ENCODE measurements around the gene GAS6. TPM values are rescaled to one million over a fixed set of nuclear protein-coding genes. Genes with fewer than 3 reads are reported as not detected.
"Not testable (repeated sequence)": the region's sequence is repeated elsewhere in the genome, so short reads cannot be mapped to it uniquely, and the experiment has no call there.

The GAS6 gene
- total RNA-seq, 1 donor from 2014 or later = 20.4 TPM

DNA sequence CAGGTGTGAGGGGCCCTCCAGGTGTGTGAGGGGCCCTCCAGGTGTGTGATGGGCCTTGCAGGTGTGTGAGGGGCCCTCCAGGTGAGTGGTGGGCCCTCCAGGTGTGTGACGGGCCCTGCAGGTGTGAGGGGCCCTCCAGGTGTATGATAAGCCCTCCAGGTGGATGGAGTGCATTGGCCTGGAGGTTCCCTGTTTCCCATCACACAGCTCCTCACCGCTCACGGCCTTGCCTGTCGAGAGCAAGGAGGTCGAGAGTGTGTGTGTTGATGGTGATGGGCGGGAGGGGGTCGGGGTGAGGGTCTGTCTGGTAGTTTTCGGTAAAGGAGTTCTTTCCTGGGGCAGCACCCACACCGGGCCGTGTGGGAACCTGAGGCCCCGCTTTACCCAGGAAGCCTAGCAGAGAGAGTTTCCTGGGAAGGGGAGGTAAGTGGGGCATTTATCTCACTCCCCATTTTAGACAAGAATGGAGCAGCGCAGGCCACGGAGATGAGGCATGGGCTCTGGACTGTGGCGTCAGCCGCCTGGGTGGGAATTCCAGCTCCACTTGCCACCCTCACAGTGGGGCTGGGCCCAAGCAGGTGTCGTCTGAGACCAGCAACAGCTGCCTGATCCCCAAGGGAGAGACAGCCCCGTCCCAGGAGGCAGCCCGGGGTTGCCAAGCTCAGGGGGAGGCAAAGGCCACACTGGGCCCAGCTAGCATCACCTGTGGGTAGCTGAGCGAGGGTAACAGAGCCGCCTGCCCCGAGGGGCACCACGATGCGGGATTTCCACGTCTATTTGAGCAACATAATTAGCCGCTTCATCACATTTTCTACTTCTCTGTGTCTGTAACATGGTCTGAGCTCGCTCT lies 10.9 kb upstream of the GAS6 start:
- DNase-seq (ENCODE audit: low spot score in 2 of 2) (no peak), FAIRE-seq (no peak)

DNA sequence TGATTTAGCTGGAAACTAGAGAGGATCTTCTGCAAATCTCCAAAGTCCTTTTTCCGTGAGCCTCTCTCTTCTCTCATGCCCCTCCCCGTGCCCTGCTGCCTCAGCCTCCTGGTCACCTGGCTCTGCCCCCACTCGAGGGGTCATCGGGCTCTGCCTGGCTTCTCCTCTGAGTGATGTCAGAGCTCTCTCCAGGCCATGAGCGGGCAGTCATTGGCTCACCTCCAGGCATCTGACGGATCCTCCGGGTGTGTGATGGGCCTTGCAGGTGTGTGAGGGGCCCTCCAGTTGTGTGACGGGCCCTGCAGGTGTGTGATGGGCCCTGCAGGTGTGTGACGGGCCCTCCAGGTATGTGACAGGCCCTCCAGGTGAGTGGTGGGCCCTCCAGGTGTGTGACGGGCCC lies 10.3 kb upstream of the GAS6 start:
- FAIRE-seq (no peak), DNase-seq (ENCODE audit: low spot score in 2 of 2) (no peak)

DNA sequence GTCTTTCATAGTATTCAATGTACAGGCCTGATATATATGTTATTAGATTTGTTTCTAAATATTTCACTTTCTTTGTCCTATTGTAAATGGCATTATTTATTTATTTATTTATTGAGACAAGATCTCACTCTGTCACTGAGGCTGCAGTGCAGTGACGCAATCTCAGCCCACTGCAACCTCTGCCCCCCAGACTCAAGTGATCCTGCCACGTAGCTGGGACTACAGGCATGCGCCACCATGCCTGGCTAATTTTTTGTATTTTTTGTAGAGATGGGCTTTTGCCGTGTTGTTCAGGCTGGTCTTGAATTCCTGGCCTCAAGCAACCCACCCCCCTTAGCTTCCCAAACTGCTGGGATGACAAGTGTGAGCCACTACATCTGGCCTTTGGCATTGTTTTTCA lies 5.4 kb upstream of the GAS6 start:
- DNase-seq (ENCODE audit: low spot score in 2 of 2) (no peak), FAIRE-seq (no peak)

DNA sequence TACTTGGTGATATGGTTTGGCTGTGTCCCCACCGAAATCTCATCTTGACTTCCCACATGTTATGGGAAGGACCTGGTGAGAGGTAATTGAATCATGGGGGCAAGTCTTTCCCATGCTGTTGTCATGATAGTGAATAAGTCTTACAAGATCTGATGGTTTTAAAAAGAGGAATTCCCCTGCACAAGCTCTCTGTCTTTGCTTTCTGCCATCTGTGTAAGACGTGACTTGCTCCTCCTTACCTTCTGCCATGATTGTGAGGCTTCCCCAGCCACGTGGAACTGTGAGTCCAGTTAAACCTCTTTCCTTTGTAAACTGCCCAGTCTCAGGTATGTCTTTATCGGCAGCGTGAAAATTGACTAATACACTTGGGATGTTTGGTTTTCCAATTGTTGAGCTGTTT lies 4.0 kb upstream of the GAS6 start:
- not testable (repeated sequence) for FAIRE-seq; DNase-seq (ENCODE audit: low spot score in 2 of 2)

DNA sequence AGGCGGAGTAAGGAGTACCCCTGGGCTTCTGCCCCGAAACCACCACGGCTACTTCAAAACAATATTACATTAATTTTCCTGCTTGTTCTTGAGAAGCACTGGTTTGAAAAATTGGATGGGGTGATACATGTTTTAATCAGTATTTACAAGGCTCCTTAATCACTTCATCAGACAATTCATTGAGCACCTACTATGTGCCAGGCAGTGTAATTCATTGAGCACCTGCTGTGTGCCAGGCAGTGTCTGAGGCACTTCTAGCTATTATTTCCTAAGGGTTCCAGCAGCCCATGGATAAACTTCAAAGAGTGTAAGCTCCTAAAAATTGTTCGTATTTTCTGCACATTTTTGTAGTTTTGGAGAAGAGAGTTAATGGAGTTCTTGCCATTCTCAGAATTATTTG lies 1.6 kb upstream of the GAS6 start:
- DNase-seq (ENCODE audit: low spot score in 2 of 2) (no peak), FAIRE-seq (no peak)

DNA sequence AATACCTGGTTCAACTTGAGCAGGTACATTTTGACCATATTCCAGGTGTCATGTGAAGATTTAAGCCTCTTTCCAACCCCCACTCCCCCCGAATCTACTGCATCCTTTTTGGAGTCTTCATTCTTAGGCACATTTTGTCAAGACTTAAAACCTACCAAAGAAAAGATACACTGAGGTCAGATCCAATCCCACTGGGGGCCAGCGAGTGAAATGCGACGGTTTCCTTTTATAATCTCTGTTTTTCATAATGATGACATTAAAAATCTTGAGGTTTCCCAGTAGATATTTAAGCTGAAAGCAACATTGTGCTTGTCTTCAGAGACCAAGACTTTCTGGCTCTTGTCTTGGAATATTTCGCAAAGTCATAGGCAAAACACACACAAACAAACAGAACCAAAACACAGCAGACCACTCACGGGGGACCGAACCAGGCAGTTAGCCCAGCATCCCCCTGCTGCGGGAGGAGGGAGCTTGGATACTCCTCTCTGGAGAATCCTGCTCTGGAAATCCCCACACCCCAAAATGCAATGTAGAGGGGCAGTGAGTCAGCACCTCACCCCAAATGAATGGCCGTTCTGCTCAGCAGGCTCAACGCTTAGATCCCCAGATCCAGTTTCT lies 506 bp upstream of the GAS6 start:
- DNase-seq (ENCODE audit: low spot score in 2 of 2) (no peak), FAIRE-seq (no peak)

DNA sequence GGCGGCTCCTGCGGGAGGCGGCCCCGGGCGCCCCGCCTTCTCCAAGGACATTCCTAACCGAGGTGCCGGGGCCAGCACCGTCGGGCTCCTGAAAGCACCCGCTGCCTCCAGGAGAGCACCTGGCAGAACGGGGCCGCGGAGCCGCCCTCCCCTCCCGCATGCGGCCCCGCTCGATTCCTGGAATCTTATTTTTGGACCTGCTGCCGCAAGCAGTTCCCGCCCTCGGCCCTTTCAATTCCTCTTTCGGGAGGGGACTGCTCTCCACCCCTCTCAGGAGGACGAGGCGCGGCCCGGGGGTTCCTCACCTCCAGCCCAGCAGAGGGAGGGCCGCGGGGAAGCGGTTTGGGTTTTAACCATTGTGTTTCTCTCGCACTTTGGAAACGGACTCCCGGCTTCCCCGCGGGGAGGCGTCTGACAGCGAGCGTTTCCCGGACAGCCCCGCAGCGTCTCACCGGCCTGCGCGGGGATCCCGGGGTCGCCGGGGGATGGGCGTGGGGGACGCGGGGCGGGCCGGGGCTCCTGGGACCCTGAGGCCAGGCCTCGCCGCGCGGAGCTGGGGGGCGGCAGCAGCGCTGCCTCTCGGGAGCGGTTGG lies 849 bp downstream of the GAS6 start:
- DNase-seq (ENCODE audit: low spot score in 2 of 2) (peak; percentile 68 to 73), FAIRE-seq (no peak)

DNA sequence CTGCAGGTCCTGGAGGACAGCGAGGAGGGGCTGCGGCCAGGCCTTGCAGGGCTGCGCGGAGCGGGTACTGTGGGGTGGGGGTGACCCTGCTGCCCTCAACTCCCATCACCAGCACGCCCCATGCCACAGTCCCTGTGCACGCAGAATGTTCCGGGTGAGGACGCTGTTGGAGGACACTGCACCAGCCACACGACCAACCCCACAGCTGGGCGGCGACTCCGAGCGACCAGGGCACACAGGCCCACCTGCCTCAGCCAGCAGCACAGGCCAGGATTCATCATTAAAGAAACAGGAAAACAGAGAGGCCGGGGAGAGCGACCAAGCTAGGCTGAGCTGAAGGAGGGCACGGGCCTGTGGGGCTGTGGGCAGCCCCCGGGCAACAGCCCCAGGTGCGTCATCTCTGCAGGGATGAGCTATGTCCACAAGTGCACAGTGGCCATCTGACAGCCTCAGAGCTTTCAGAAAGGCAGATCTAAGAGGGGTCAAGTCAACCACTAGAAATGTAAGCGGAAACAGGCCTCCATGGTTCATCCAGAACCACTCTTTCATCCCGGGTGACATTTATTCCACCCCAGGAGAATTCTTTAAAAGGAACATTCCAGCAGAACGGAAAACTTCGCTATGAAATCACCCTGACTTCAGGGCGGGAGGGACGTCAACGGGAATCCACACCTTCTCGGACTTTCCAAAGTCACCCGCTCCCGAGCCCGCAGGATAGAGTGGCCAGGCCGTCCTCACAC lies 1.5 kb downstream of the GAS6 start:
- no peak for FAIRE-seq
- no peak for DNase-seq (ENCODE audit: low spot score in 2 of 2)

DNA sequence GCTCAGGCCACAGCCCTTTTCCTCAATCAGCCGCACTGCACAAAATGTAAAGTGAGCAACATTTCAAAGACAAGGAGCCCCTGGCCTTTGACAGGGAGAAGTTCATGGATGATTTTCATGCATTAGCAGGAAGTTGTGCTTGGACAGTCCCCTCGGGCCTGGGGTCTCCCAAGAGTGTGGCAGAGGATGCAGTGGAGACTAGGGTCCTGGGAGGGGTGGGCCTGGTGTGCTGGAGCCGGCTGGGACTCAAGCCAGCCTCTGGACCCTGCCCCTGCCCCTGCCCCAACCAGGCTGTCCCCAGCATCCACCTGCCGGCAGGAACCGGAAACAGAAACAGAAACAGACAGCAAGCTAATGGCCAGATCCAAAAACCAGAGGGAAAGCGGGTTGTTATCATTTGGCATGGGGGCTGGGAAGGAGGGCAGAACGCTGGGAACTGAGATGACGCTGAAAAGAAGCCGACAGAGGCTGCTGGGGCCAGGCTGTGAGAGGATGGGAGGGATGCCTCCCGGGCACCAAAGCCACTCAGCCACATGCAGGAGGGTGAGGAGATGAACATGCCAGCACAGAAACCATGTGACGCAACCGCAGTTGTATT lies 2.3 kb downstream of the GAS6 start:
- DNase-seq (ENCODE audit: low spot score in 2 of 2) (no peak), FAIRE-seq (no peak)

DNA sequence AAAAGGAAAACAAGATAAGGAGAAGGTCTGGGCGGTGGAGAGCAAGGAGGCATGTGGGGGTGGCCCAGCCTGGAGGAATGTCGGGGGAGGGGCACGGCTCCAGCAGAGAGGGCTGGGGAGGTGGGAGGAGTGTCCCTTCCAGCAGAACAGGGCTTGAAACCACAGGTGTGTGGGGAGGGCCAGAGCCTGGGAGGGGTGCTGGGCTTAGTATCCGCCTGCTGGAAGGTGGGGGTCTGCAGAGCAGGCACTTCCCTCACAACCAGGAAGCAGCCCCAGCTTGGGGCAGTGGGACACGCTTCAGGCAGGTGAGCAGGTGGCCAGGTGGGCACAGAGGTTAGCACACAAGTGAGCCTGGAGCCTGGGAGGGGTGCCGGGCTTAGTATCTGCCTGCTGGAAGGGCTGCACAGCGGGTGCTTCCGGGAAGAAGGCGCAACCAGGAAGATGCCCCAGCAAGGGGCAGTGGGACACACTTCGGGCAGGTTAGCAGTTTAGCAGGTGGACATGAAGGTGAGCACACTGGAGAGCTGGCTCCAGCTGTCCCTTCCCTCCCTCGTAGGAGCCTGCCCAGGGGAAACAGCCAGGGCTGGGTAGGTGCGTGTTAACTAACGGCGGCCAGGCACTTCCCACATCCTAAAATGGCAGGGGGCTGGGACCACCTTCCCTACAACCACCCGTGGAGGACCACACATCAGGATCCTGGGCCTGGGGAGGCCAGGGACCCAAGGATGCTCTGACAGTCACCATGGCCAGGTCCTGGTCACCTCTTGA lies 3.0 kb downstream of the GAS6 start:
- DNase-seq (ENCODE audit: low spot score in 2 of 2) (no peak), FAIRE-seq (no peak)

DNA sequence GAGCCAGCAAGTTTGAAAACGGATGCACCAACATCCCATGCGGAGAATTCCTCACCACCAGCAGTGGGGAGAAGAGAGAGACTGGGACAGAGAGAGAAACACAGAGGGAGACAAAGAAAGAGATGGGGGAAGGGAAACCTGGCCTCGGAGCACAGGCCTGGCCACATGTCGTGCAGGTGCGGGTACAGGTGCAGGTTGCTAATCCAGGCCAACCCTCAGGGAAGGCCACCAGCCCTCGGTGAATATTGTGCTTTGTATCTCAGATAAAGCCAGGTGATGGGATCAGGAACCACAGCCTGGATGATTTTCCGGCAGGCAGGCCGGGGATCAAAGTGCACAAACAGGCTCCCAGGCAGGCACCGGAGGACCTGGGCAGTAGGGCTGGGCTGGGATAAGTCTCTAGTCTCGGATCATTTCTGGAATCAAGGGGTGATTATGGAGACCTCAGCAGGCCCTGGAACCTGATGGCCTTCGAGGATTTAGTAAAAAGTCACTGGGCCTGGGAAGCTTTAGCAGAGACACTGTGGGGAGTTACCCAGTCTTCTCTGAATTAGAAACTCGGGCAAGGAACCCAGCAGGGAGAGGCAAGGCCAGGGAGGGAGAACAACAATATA lies 3.7 kb downstream of the GAS6 start:
- no peak for DNase-seq (ENCODE audit: low spot score in 2 of 2)
- no peak for FAIRE-seq

DNA sequence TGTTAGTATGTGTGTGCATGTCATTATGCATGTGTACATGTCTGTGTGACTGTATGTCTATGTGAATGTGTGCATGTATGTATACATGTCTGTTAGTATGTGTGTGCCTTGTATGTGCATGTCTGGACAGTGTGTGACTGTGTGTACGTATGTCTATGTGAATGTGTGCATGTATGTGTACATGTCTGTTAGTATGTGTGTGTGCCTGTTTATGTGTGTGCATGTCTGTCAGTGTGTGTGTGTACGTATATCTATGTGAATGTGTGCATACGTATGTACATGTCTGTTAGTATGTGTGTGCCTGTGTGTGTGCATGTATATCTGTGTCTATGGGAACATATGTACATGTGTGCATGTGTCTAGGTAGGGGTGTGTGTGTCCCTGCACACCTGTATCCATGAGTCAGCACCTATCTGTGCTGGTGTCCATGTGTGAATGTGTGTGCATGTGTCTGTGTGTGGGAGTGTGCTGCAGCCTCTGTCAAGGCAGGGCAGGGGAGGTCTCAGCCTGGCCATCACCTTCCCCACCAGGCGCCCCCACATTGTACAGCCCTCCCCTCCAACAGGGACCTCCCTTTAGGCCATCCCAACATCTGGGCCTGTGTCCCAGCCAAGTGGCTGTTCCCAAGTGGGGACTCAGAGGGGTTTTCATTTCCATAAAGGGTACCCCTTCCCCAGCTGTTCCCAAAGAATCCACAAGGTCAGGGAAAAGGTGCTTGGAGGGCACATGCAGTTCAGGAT lies 4.4 kb downstream of the GAS6 start:
- DNase-seq (ENCODE audit: low spot score in 2 of 2) = no peak
- no peak for FAIRE-seq

DNA sequence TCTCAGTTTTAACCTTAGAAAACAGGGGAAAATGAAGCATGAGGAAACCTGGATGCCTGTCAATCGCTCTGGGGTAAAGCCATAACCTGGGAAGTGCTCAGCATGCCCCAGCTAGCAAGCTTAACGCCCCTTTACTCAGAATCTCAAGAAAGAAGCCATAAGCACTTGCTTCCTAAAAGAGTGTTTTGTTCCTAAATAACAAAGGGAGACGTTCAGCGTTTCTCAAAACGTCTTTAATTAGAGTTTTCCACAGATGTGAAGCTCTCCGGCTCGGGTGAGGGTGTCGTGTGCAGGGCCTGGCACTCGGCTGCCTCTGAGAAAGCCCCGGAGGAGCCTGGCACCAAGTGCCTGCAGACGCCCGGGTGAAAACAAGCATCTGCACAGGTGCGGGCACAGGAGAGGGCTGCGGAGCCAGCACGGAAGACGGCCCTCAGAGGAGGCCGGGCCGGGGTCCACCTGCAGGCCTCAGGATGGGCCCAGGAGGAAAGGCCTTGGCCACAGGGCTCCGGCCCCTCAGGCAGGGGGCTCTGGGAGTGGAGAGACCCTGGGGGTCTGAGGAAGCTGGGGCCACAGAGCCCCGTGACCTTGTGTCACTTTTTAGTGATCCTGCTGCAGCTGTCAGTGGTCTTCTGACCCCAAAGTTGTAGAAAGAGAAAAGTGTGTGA lies 6.2 kb downstream of the GAS6 start:
- FAIRE-seq (no peak), DNase-seq (ENCODE audit: low spot score in 2 of 2) (no peak)

DNA sequence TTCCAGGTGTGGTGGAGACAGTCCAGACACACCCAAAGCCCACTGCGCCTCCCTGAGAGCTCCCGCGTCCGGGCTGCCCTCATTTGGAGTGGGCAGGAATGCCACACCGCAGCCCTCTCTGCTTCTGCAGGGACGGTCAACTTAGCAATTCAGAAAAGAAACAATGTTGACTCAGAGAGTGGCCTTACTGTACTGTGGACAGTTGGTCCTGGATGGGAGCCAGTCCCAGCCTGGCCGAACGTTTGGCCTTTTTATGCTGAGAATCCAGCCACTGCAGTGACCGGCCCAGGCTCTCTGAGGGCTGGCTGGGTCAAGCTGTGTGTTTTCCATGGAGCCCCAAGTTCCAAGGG lies 7.2 kb downstream of the GAS6 start:
- FAIRE-seq (no peak), DNase-seq (ENCODE audit: low spot score in 2 of 2) (no peak)

DNA sequence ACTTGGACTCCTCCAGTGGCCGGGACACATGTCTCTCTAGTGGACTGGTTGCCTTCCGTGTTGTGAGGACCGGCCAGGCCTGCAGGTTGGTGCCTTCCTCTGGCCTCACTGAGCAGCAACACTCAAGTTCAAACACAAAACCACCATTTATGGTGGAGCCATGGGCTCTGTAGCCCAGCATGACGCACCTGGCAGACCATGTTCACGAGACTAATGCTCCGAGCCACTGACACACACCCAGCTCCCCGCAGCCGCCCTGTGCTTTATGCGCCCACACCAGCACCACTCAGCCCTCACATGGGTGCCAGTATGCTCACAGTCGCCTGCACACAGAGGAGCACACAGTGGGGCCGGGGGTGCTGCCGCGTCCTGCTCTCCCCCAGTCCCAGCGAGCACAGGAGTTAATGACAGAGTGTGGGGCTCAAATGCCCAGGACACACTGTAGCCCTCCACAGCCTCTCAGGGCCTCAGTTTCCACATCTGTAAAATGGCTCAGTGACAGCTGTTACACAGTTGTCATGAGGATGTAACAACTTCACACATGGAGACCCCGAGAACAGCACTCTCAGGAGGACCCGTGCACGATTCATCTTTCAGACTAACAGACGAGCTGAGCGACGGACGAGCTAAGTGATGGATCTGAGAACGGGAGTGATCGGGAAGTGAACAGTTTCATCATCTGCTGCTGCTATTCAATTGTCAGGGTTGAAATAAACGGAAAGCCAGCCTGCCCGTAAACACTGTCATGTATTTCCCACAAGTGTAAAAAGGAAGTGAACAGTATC lies 7.8 kb downstream of the GAS6 start:
- DNase-seq (ENCODE audit: low spot score in 2 of 2) = no peak
- no peak for FAIRE-seq

DNA sequence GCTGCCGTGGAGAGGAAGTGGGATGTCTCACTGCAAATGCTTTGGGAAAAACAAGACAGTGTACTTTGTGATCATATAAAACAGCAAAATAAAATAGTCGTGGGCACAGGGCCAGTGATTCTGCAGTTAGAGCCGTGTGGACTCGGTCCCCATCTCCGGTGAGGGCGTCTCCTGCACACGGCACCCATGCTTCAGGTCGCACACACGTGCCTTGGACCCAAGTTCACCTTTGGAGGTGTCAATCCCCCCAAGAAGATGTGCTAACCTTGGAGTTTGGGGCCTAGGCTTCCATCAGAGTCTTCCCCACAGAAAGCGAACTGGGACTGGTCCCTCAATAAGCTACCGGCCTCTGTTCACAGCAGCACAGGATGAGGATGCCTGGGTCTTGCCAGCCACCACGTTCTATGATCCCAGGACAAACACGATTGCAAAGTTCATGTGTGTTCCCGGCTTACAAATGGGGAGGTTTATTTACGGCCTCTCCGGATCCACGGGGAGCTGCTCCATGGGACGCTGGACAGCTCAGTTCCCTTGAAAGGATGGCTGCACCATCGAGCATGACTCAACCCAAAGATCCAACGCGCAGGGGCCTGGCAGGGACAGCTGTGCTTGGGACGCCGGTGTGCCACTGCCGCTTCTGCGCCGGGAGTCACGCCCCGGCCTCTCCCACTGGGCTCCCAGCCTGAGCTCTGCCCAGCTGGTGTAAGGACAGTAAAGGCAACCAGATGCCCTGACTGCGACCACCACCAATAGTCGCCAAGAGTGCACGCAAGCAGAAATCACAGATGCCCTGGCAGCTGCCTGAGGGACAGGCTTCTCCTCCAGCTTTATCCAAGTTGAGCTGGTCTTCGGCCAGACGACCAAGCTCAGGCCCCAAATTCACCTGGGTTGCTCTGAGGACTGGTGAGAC lies 8.6 kb downstream of the GAS6 start:
- no peak for DNase-seq (ENCODE audit: low spot score in 2 of 2)
- no peak for FAIRE-seq
